ENCODE results near the gene MGMT.

Gene MGMT

GRCh38 chr10:129800796-129801340 lies 333.8 kb downstream of the MGMT start:
- DNase-seq (no peak), ATAC-seq (no peak)
- Mint-ChIP-seq H3K4me3 (no peak overlapping the region), H3K4me1 (no peaks in the 10 kb centered on the region), H3K27me3 (no peaks in the 10 kb centered on the region), H3K36me3 (ENCODE audit: low read depth) (peaks cover 5% of the 10 kb centered on the region), H3K27ac (no peak overlapping the region), H3K9me3 (peaks cover 31% of the 10 kb centered on the region)

DNA sequence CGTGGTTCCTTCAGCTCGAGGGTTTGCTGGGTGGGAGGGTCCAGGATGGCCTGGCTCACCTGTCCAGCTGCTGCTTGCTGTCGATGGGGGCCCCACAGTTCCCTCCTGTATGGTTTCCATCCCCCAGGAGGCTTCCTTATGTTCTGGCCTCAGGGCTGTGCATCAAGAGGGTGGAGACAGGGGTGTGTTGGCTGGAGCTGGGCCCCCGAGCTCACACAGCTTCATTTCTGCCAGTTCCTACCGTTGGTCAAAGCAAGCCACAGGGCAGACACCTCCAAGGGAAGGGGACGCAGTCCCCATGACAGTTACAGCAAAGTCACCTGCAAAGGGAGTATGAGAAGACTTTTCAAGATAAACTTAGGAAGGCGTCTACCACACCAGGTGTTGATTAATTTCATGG lies 340.2 kb downstream of the MGMT start:
- no peak for ATAC-seq
- Mint-ChIP-seq H3K36me3 (ENCODE audit: low read depth) (peaks cover 4% of the 10 kb centered on the region), H3K27ac (no peak overlapping the region), H3K4me1 (no peaks in the 10 kb centered on the region), H3K27me3 (no peaks in the 10 kb centered on the region), H3K9me3 (peaks cover 30% of the 10 kb centered on the region), H3K4me3 (no peak overlapping the region)
- DNase-seq, result no peak

GRCh38 chr10:129808092-129808983 lies 341.3 kb downstream of the MGMT start:
- Mint-ChIP-seq H3K4me3 (no peak overlapping the region), H3K27ac (no peak overlapping the region), H3K36me3 (ENCODE audit: low read depth) (peaks cover 4% of the 10 kb centered on the region), H3K9me3 (peaks cover 22% of the 10 kb centered on the region), H3K27me3 (no peaks in the 10 kb centered on the region), H3K4me1 (no peaks in the 10 kb centered on the region)
- no peak for DNase-seq
- no peak for ATAC-seq

DNA sequence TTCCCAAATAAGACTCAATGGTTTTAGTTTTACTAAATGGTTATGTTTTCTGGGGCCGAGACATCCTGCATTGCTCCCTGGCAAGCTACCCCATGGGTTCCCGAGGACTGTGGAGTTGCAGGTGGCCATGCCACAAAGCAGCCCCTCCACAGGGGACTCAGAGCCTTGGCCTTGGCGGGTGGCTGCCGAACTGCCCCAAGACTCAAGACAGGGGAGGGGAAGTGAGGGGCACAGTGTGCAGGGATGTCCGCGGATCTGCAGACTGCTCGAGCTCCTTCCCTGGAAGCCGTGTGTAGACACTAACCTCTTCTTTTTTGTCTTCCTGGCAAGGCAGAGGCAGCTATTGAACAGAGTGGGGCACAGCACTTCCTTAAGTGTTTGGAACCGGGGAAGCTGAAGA lies 342.4 kb downstream of the MGMT start:
- no peak overlapping the region for H3K4me3 Mint-ChIP-seq
- ATAC-seq (no peak), DNase-seq (no peak)
- no peaks in the 10 kb centered on the region for H3K4me1 Mint-ChIP-seq
- H3K27ac Mint-ChIP-seq, result no peak overlapping the region
- peaks cover under 1% of the 10 kb centered on the region for H3K36me3 Mint-ChIP-seq (ENCODE audit: low read depth)
- peaks cover 11% of the 10 kb centered on the region for H3K9me3 Mint-ChIP-seq
- H3K27me3 Mint-ChIP-seq, result no peaks in the 10 kb centered on the region

GRCh38 chr10:129809841-129810240 lies 342.8 kb downstream of the MGMT start:
- H3K27ac Mint-ChIP-seq, result no peak overlapping the region
- H3K36me3 Mint-ChIP-seq (ENCODE audit: low read depth), result no peaks in the 10 kb centered on the region
- peaks cover 9% of the 10 kb centered on the region for H3K9me3 Mint-ChIP-seq
- no peak overlapping the region for H3K4me3 Mint-ChIP-seq
- no peaks in the 10 kb centered on the region for H3K4me1 Mint-ChIP-seq
- H3K27me3 Mint-ChIP-seq, result no peaks in the 10 kb centered on the region
- DNase-seq, result no peak
- no peak for ATAC-seq

DNA sequence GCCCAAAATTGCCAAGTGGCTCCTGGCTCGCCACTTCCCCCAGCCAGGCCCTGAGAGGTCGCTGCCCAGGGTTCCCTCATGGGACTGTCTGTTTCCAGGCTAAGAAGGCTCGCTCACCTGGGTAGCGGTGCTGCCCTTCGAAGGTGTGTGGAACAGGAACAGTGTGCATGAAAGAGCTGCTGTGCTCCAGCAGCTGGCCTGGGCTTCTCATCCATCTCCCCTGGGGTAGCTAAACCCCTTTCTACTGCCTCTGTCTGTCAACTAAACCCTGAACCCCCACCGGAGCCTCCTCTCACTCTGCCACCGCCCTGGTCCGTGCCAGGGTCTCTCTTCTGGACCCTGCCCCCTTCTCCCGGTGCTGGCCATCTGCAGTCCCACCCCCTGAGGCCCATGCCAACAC lies 344.2 kb downstream of the MGMT start:
- no peak for DNase-seq
- no peak for ATAC-seq
- Mint-ChIP-seq H3K4me1 (no peaks in the 10 kb centered on the region), H3K9me3 (peaks cover 9% of the 10 kb centered on the region), H3K27me3 (no peaks in the 10 kb centered on the region), H3K27ac (no peak overlapping the region), H3K4me3 (no peak overlapping the region), H3K36me3 (ENCODE audit: low read depth) (no peaks in the 10 kb centered on the region)

- Mint-ChIP-seq H3K27me3 (no peaks in the 10 kb centered on the region), H3K4me3 (no peak overlapping the region), H3K9me3 (peaks cover under 1% of the 10 kb centered on the region), H3K27ac (no peak overlapping the region), H3K4me1 (no peaks in the 10 kb centered on the region), H3K36me3 (ENCODE audit: low read depth) (no peaks in the 10 kb centered on the region)
- DNase-seq (no peak), ATAC-seq (no peak)
Observed at GRCh38 chr10:129812398-129812797, 345.4 kb downstream of the MGMT start.

DNA sequence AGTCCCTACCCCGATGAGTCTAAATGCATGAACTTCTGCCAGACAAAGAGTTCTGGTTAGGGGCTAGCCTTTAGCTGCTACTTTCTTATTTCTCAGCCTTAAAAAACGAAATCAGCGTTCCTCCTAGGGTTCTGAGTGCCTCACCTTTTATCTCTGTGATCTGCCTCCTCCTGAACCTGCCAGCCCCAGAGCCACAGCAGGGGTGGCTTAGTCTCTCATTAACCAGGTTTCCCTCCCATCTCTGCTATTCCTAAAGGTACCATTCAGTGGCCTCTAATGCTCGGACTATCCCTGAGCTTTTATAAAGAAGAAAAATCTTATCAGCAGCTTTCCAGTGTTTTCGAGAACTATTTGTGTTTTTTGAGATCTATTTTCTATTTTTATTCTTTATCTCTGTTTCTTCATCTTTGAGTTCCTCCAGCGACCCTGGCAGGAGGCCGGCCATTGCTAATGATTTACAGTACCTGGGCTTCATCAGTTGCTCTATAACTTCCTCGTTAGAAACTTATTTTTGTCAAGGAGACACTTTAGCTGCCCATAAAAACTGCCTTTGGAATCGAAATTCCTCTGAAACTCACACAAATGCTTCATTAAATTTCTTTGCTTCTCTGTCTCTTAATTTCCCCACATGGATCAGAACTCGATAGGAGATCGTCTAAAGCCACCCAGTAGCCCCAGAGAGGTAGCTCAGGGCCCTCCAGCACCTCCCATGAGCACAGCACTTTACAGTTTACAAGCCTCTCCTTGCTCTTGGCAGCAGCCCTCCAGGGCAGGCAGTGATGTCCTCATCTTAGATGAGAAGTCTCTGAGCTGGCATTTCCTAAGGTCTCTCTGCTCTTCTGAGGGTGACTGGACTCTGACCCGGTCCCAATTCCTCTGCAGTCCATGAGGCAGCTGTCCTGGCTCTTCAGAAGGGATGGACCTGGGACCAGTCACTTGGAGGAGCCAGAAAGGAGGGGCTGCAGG lies 347.9 kb downstream of the MGMT start:
- no peak for ATAC-seq
- H3K27ac Mint-ChIP-seq, result no peak overlapping the region
- no peak overlapping the region for H3K4me3 Mint-ChIP-seq
- H3K27me3 Mint-ChIP-seq, result no peaks in the 10 kb centered on the region
- H3K4me1 Mint-ChIP-seq, result no peaks in the 10 kb centered on the region
- H3K9me3 Mint-ChIP-seq, result peaks cover 13% of the 10 kb centered on the region
- H3K36me3 Mint-ChIP-seq (ENCODE audit: low read depth), result no peaks in the 10 kb centered on the region
- no peak for DNase-seq

DNA sequence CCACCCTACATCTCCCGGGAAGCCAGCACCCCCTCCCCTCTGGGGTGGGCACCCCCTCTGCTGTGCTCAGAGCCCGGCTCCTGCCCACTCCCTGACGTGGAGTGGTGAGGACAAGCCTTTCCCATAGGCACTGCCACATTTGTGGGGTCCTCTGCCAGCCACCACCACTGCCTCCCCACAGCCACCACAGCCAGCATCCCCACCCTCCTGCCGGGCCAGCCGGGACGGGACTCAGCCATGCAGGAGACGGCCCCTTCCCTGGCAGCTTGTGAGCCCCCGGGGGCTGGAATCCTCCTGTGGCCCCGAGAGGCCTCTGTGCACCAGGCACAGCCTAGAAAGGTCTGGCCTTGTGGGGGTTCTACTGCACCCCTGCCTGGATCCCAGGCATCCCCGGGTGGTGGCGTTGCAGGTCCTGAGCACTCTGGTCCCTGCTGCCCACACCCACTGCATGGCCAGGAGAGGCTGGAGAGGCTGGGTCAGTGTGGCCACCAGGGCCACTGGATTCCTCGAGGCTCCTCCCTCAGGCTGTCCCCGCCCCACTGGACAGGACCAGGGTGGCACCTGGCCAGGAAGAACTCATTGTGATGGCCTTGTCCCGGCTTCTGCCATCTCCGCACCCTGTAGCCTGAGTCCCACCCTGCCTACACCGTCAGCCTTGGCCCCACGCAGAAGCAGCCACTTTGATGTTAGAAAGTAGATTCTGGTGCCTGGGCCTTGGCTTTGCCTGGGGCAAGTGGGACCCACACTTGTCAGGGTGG lies 349.0 kb downstream of the MGMT start:
- DNase-seq (no peak), ATAC-seq (no peak)
- H3K27ac Mint-ChIP-seq, result no peak overlapping the region
- H3K9me3 Mint-ChIP-seq, result peaks cover 13% of the 10 kb centered on the region
- H3K4me1 Mint-ChIP-seq, result no peaks in the 10 kb centered on the region
- H3K4me3 Mint-ChIP-seq, result no peak overlapping the region
- no peaks in the 10 kb centered on the region for H3K36me3 Mint-ChIP-seq (ENCODE audit: low read depth)
- H3K27me3 Mint-ChIP-seq, result no peaks in the 10 kb centered on the region

GRCh38 chr10:129816656-129817045 lies 349.6 kb downstream of the MGMT start:
- no peak for ATAC-seq
- peaks cover 13% of the 10 kb centered on the region for H3K9me3 Mint-ChIP-seq

More at GRCh38 chr10:129816656-129817045, 349.6 kb downstream of the MGMT start:
- DNase-seq, result no peak
- Mint-ChIP-seq H3K27ac (no peak overlapping the region), H3K36me3 (ENCODE audit: low read depth) (no peaks in the 10 kb centered on the region), H3K27me3 (no peaks in the 10 kb centered on the region), H3K4me1 (no peaks in the 10 kb centered on the region), H3K4me3 (no peak overlapping the region)

All from activated naive CD8-positive, alpha-beta T cell treated with anti-CD3 and anti-CD28 coated beads, Interleukin-2, amount 50 U/mL, for 24 hours (primary cell).